ENCODE results near the gene EDC4.

The EDC4 gene

DNA sequence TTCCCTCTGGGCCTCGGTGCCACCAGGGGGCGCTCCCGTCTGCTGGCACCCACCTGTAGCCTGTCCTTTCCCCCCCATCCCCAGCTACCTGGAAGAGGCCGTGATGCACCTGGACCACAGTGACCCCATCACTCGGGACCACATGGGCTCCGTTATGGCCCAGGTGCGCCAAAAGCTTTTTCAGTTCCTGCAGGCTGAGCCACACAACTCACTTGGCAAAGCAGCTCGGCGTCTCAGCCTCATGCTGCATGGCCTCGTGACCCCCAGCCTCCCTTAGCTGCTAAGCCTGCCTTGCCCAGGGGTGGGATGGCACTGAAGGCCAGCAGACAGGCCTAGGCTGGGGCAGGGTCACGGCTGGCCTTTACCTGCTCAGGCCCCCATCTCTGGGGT is 11.0 kb downstream of the EDC4 start:
- DNase-seq (ENCODE audit: low read depth), result no peak
- no peak overlapping the region for H3K4me3 ChIP-seq (ENCODE audit: low read length)
- TF ChIP-seq, protein P1, sequence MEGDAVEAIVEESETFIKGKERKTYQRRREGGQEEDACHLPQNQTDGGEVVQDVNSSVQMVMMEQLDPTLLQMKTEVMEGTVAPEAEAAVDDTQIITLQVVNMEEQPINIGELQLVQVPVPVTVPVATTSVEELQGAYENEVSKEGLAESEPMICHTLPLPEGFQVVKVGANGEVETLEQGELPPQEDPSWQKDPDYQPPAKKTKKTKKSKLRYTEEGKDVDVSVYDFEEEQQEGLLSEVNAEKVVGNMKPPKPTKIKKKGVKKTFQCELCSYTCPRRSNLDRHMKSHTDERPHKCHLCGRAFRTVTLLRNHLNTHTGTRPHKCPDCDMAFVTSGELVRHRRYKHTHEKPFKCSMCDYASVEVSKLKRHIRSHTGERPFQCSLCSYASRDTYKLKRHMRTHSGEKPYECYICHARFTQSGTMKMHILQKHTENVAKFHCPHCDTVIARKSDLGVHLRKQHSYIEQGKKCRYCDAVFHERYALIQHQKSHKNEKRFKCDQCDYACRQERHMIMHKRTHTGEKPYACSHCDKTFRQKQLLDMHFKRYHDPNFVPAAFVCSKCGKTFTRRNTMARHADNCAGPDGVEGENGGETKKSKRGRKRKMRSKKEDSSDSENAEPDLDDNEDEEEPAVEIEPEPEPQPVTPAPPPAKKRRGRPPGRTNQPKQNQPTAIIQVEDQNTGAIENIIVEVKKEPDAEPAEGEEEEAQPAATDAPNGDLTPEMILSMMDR (conservative IDR thresholded peaks at IDR 0.05; ENCODE audit: low read depth, low read length), result peak; percentile 94

DNA sequence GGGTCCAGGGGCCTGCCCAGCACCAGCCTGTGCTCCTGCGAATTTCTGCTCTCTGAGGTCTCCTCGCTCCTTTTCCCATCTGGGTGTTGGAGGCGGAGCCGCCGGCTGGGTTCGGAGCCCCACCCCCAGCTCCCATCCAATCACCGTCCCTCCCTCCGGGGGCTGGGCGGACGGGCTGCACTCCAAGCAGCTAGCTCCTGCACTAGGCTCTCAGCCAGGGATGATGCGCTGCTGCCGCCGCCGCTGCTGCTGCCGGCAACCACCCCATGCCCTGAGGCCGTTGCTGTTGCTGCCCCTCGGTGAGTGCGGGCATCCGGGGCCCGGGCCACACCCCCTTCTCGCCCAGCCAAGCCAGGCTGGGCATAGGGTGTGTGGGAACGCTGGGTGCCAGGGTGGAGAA is 11.8 kb downstream of the EDC4 start, which contains the start of gene NRN1L:
Gene NRN1L, plus strand, starts transcription at position 202 of the 400 bp plus-strand sequence. Its CDS starts 19 bp downstream, at position 221.
- no peak for DNase-seq (ENCODE audit: low read depth)
- TF ChIP-seq, protein P1 (conservative IDR thresholded peaks at IDR 0.05; ENCODE audit: low read depth, low read length), result no peak
- no peak within 1 kb of the TSS for H3K4me3 ChIP-seq (ENCODE audit: low read length)

DNA sequence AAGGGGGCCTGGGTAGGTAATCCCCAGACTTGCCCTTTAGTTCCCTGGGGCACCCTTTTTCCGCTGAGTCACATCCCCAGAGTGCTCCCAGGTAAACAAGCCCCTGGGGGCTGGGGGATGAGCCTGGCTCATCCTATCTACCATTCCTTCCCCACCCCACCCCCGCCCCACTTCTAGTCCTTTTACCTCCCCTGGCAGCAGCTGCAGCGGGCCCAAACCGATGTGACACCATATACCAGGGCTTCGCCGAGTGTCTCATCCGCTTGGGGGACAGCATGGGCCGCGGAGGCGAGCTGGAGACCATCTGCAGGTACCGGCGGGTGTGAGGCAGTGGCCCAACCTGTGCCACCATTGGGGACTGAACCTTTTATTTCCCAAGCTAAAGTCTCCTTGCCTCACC is 12.7 kb downstream of the EDC4 start:
- TF ChIP-seq, protein P1 (conservative IDR thresholded peaks at IDR 0.05; ENCODE audit: low read depth, low read length), result no peak
- DNase-seq (ENCODE audit: low read depth), result no peak

DNA sequence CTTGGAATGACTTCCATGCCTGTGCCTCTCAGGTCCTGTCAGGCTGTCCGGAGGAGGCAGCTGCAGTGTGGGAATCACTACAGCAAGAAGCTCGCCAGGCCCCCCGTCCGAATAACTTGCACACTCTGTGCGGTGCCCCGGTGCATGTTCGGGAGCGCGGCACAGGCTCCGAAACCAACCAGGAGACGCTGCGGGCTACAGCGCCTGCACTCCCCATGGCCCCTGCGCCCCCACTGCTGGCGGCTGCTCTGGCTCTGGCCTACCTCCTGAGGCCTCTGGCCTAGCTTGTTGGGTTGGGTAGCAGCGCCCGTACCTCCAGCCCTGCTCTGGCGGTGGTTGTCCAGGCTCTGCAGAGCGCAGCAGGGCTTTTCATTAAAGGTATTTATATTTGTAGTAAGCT is 13.1 kb downstream of the EDC4 start:
- H3K4me3 ChIP-seq (ENCODE audit: low read length), result no peak overlapping the region
- no peak for DNase-seq (ENCODE audit: low read depth)
- TF ChIP-seq, protein P1 (conservative IDR thresholded peaks at IDR 0.05; ENCODE audit: low read depth, low read length), result no peak

More for the DNA sequence above, 12.7 kb downstream of the EDC4 start:
- no peak overlapping the region for H3K4me3 ChIP-seq (ENCODE audit: low read length)

DNA sequence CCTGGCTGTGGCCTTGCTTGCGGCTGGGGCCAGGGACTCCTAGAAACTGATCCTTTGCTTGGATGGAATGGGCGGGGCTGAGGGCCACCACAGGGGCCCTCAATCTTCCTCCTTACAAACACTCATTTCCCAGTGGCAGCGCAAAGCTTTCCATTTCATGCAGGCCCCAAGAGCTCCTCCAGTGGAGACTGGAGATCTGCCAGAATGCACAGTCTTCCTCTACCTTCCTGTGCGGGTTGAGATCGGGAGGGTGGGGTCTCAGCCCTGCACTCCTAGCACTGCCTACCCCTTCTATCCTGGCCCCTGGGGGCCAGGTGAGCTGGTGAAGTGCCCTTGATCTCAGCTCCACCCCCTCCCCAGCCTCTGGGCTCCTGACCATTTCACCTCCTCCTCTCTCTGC is 13.5 kb downstream of the EDC4 start:
- no peak overlapping the region for H3K4me3 ChIP-seq (ENCODE audit: low read length)
- no peak for DNase-seq (ENCODE audit: low read depth)
- TF ChIP-seq, protein P1 (conservative IDR thresholded peaks at IDR 0.05; ENCODE audit: low read depth, low read length), result no peak

DNA sequence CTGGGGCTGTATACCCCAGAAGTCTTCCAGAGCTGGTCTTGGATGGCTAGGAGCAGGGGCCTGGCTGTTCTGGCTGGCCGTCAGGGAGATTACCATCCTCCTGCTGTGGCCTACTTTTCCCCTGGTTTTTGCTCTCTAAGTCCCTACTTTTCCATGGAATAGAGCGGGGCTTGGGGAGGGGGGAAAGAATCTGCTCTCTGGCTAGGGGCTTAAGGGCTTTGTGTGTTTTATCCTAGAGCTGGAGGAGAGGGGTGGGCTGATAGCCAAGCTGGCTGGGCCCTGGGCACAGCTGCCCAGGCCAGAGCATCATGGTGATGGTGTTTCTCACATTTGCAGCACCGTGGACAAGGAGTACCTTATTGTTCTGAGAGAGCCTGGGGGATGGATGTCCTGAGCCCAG is 15.5 kb downstream of the EDC4 start:
- TF ChIP-seq, protein P1 (conservative IDR thresholded peaks at IDR 0.05; ENCODE audit: low read depth, low read length), result no peak

DNA sequence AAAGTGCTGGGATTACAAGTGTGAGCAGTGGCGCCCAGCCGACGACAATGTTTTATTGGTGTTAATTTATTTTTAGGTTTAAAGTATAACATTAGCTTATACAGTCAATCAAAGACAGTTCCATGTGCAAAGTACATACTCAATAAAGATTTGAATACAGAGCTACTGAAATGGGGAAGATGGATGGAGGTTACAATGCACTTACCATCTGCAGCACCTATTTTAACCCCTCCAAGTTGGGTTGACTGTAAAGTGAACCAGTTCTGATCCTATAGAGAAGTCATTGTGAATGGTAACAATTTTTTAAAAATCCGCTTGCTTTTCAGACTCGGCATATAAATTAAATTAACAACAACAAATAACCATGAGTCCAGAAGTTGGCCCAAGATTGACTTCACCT is 19.5 kb downstream of the EDC4 start:
- TF ChIP-seq, protein P1 (conservative IDR thresholded peaks at IDR 0.05; ENCODE audit: low read depth, low read length), result no peak
- peak overlapping the region; percentile 50 for H3K4me3 ChIP-seq (ENCODE audit: low read length)
- no peak for DNase-seq (ENCODE audit: low read depth)

More for the DNA sequence above, 15.5 kb downstream of the EDC4 start:
- no peak for DNase-seq (ENCODE audit: low read depth)
- H3K4me3 ChIP-seq (ENCODE audit: low read length), result no peak overlapping the region

All from retinal pigment epithelial cell (primary cell).